ENCODE measurements around the gene NHS.

- TF ChIP-seq CTCF (IDR thresholded peaks at IDR 0.05; ENCODE audit: insufficient read depth, low read depth, low read length) (no peak), EZH2 (IDR thresholded peaks at IDR 0.05; ENCODE audit: insufficient read depth, low read length) (no peak)
These were observed 98.0 kb downstream of the NHS start for GRCh38 chrX:17473021-17473420.
